Measurements from ENCODE around the gene MORN5.

Gene MORN5

GRCh38 chr9:122124528-122124927 lies 35.2 kb upstream of the MORN5 start:
- no peak for DNase-seq (ENCODE audit: low read depth in 2 of 2, low spot score in 1 of 2)

GRCh38 chr9:122125158-122125508 lies 34.6 kb upstream of the MORN5 start:
- peak; percentile 41 to 55 for DNase-seq (ENCODE audit: low read depth in 2 of 2, low spot score in 1 of 2)

GRCh38 chr9:122125509-122126330 lies 34.0 kb upstream of the MORN5 start:
- DNase-seq (ENCODE audit: low read depth in 2 of 2, low spot score in 1 of 2), result no peak

GRCh38 chr9:122126331-122127261 lies 33.1 kb upstream of the MORN5 start:
- no peak for DNase-seq (ENCODE audit: low read depth in 2 of 2, low spot score in 1 of 2)

- no peak for DNase-seq (ENCODE audit: low read depth in 2 of 2, low spot score in 1 of 2)
Observed at GRCh38 chr9:122127396-122127798, 32.3 kb upstream of the MORN5 start.

GRCh38 chr9:122128007-122128968 lies 31.4 kb upstream of the MORN5 start:
- DNase-seq (ENCODE audit: low read depth in 2 of 2, low spot score in 1 of 2), result no peak

GRCh38 chr9:122128969-122129343 lies 30.8 kb upstream of the MORN5 start:
- DNase-seq (ENCODE audit: low read depth in 2 of 2, low spot score in 1 of 2), result no peak

- DNase-seq (ENCODE audit: low read depth in 2 of 2, low spot score in 1 of 2), result no peak
Observed at GRCh38 chr9:122129969-122130368, 29.7 kb upstream of the MORN5 start.

- no peak for DNase-seq (ENCODE audit: low read depth in 2 of 2, low spot score in 1 of 2)
Observed at GRCh38 chr9:122130837-122131236, 28.9 kb upstream of the MORN5 start.

GRCh38 chr9:122131401-122132001 lies 28.2 kb upstream of the MORN5 start:
- no peak for DNase-seq (ENCODE audit: low read depth in 2 of 2, low spot score in 1 of 2)

GRCh38 chr9:122132539-122132938 lies 27.2 kb upstream of the MORN5 start:
- DNase-seq (ENCODE audit: low read depth in 2 of 2, low spot score in 1 of 2), result no peak

- DNase-seq (ENCODE audit: low read depth in 2 of 2, low spot score in 1 of 2), result no peak
Observed at GRCh38 chr9:122133263-122133983, 26.3 kb upstream of the MORN5 start.

GRCh38 chr9:122133984-122134535 lies 25.6 kb upstream of the MORN5 start:
- no peak for DNase-seq (ENCODE audit: low read depth in 2 of 2, low spot score in 1 of 2)

GRCh38 chr9:122134822-122135528 lies 24.7 kb upstream of the MORN5 start:
- no peak for DNase-seq (ENCODE audit: low read depth in 2 of 2, low spot score in 1 of 2)

GRCh38 chr9:122135529-122135859 lies 24.2 kb upstream of the MORN5 start:
- DNase-seq (ENCODE audit: low read depth in 2 of 2, low spot score in 1 of 2), result no peak

- DNase-seq (ENCODE audit: low read depth in 2 of 2, low spot score in 1 of 2), result no peak
Observed at GRCh38 chr9:122138560-122139268, 21.0 kb upstream of the MORN5 start.

GRCh38 chr9:122140368-122141193 lies 19.1 kb upstream of the MORN5 start:
- DNase-seq (ENCODE audit: low read depth in 2 of 2, low spot score in 1 of 2), result no peak

GRCh38 chr9:122141671-122142070 lies 18.0 kb upstream of the MORN5 start:
- no peak for DNase-seq (ENCODE audit: low read depth in 2 of 2, low spot score in 1 of 2)
